ENCODE results near the gene CARD9.

- TF ChIP-seq POLR2A (IDR thresholded peaks at IDR 0.05) (no peak), CTCF (IDR thresholded peaks at IDR 0.05) (no peak)
Measured at GRCh38 chr9:136328622-136329041, 44.8 kb downstream of the CARD9 start.

All from heart left ventricle (tissue), 13 donors.